CD4-positive, alpha-beta T cell treated with Interleukin-4 for 1 hour (primary cell): ENCODE measurements around the gene S1PR3.
A peak's percentile ranks its signal among the peaks of the same experiment; 100 is the strongest.

ENCODE experiments used
- DNase-seq, 2 donors: peaks; one replicate each; pipeline ENCODE4 v3.0.0-alpha.2; 2020 to 2022

Gene S1PR3

DNA sequence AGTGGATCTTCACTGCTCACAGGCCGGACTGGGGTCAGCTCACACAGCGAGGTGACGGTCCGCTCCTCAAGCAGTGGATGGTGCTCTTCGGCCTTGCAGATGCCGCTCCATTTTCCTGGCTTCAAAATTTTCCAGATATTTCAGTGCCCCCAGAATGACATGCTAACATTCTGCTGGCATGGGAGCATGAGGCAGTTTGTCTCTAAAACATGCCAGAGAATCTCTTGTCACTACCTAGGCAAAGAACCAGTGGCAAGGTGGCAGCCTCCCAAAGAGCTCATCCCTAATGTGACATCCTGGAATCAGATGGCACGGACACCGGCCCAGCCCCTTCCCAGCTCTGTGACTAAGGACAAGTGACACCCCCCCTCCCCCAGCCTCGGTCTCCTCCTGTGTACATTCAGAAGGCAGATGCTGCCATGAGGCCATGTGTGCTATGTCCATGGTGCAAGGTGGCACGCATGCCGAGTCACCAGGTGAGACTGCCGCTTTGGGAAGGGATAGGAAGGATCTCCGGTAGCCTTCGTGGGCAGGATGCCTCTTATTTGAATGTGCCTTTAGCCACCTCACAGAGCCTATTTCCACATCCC, 2.7 kb downstream of the S1PR3 start:
- DNase-seq: no peak

DNA sequence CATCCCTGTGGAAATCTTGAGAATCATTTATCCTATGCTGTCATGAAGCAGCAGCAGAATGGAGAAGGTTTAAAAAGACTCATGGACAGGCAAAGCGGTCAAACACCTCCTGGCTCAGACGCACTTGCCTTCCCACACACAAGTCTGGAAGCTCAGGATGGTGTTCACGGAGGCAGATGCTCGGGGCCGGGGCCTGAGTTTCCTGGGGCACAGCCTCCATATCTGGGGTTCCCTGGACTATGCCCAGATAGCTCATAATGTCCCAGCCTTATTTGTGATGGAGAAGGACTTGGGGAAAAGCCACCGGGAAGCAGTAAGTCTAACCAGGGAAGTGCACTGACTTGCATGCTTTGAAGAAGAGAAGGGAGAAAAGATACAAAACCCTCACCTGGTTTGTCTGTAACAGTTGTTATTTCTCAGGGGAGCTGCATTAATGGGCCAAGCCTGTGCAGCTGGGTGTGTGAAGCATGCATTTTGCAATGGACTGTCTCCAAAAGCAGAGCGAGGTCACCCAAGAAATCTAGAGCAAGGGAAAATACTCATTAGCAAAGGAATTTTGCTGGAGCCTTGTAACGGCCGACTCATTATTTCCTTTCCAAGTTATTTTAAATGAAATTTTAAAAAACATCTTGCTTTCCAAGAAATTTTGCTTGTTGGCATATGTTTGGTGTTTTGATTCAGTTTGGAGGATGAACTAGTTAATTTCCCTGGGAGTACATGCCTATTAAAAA, 3.4 kb downstream of the S1PR3 start:
- DNase-seq: no peak

DNA sequence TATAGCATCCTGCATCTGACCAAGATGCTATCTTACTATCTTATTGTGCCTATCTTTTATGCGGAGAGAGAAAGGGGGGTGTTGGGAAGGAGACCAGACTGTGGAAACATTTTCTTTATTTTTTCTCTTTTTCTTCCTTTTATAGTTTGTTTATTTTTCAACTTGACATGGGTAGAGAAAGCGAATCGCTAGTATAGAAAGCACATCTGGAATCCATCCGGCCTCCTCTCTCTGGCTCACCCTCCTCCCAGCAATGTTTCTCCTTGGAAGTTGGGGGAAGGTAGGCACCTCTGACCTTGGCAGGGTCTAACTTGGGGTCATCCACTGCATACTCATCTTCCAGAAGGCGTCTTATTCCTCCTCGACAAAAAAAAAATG, 3.9 kb downstream of the S1PR3 start:
- DNase-seq: no peak

DNA sequence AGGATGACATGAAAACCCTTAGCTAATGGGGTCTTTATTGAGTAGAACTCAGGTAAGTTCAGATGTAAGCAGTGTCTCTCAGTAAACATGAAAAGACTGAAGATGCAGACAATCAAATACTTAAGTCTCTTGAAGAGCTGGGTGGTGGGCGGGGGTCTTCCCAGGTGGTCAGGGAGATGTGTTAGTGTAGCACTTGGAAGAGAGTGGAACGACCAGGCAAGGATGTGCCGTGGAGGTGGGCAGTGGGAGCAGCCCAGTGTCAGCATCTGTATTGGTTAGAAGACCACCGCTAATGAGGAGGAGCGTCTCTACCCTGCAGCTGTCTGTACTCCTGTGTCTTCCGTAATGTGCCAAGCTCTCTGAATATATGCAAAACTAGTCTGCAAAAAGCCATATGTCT, 4.4 kb downstream of the S1PR3 start:
- no peak for DNase-seq

DNA sequence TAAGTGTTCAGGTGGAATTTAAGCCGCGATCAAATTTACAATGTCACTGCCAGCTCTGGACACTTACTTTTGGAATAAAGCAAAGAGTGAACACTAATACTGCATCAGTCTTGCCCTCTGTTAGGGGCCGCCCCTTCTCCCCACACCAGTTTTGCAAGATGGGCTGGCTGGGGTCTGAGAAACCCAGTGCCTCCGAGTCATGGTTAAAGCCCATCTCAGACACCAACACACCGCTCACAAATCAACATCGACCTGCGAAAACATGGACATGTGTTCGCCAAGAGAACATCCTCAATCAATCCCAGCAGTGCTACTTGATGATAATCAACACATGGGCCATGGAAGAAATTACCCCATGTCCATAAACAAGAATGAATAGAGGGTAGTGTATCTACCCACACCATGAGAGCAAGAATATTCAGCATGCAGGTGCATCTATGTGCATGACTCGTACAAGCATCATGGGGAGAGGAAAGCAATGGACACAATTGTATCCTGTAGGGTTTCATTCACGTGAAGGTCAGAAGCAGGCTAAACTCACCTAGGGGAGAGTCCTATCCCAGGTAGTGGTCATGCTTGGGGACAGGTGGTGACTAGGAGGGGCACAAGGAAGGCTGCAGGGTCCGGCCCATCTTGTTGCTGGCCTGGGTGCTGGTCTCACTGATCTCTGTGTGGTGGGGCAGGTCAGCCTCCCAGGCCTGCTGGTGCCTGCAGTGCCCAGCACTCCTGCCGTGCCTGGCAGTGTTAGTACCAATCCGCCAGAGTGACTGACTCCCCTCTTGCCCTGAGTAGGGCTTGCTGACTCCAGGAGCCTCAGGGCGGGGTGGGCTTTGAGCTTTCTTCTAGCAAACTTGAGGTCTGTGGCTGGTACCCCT, 5.0 kb downstream of the S1PR3 start:
- DNase-seq: no peak

DNA sequence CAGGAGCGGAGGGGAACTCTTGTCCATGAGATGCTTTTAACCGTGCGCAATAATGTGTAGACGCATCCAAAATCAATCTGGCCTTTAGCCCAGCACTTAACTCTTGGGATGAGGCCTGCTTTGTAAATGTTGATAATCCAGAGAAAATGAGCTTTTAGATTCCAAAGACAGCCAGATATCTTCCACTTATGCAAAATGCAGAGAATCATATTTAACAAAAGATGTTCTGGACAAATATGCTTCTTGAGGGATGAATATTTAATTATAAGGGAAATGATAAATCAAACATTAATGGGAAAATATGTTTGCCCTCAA, 5.6 kb downstream of the S1PR3 start:
- DNase-seq: no peak

DNA sequence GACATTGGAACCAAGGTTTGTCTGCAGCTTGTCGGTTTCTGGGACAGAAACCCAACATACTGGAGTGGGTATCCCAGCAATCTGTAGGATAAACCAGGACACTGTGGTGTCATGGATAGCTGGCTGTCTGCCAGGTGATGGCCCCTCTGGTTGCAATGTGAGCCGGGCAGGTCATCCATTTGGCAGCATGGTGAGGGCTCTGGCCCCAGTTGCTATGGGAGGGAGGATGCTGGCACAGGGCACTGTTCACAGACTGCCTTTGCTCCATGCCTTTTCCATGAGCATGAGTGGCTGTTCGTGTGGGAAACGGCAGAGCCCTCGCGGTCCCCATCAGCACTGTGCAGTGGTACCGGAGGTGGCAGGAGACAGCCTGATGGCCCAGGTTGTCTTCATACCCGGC, 6.4 kb downstream of the S1PR3 start:
- no peak for DNase-seq

DNA sequence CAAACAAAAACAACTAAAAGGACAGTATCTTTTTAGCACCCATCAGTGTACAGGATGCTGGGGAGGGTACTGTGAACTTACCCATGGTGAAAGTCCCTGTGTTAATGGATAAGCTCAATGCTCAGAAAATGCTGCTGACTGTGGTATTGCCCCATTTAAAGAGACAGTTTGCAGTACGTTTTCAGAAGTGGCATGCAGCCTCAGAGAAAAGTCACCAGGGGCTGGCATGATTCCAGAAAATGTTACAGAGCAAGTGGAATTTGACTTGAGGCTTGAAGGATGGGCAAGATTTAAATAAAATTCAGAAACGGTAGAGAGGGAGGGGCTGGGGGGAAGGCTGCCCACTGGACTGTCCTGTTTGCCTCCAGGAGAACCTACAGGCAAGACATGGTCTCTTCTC, 7.2 kb downstream of the S1PR3 start:
- DNase-seq: no peak

DNA sequence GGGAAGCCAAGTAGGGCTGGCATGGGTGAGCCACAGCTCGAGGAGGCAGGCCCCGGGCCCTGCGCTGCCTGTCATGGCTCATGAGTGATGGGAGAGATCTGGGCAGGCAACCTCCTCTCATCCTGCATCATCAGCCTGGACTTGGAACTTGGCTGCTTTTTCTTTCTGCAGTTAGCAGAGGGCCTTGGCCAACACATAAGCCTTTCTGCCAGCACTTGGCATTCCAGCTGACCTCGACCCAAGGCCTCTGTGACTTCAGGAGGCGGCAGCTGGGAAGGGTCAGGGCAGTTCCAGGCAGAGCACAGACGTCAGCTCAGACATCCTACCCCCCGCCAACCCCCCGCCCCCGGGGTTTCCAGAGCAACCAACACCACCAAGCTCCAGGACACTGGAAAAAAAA, 7.6 kb downstream of the S1PR3 start:
- no peak for DNase-seq

DNA sequence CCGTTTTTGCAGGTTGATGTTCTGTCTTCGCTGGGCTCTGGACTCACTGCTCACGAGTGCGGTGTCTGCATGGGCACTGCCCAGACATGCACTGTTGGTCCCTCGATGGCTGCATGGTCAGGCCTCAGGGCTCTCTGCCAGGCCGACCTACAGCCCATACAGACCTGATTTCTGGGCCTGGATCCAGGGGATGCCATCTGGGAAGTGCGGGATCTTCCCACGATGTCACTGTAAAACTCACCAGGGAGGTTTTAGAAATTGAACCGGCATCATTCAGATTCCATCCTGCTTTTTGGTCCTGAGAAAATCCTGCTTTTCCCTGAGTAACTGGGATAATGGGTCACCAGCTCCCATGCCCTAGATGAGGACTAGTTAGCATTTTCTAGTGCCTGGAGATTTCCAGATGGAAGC, 9.1 kb downstream of the S1PR3 start:
- DNase-seq: no peak

DNA sequence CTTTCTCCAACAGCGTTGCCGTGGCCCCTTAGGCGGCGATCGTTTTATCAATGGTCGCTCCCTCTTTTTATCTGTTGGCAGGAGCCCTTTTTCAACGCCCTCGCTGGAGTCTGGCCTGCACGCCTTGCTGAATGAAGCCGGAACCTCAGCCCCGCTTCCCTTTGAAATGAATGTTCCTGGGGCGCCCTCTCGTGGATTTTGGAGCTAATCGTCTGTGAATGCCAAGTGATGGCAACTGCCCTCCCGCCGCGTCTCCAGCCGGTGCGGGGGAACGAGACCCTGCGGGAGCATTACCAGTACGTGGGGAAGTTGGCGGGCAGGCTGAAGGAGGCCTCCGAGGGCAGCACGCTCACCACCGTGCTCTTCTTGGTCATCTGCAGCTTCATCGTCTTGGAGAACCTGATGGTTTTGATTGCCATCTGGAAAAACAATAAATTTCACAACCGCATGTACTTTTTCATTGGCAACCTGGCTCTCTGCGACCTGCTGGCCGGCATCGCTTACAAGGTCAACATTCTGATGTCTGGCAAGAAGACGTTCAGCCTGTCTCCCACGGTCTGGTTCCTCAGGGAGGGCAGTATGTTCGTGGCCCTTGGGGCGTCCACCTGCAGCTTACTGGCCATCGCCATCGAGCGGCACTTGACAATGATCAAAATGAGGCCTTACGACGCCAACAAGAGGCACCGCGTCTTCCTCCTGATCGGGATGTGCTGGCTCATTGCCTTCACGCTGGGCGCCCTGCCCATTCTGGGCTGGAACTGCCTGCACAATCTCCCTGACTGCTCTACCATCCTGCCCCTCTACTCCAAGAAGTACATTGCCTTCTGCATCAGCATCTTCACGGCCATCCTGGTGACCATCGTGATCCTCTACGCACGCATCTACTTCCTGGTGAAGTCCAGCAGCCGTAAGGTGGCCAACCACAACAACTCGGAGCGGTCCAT, 10.0 kb downstream of the S1PR3 start:
- DNase-seq: peak; percentile 65 to 75

DNA sequence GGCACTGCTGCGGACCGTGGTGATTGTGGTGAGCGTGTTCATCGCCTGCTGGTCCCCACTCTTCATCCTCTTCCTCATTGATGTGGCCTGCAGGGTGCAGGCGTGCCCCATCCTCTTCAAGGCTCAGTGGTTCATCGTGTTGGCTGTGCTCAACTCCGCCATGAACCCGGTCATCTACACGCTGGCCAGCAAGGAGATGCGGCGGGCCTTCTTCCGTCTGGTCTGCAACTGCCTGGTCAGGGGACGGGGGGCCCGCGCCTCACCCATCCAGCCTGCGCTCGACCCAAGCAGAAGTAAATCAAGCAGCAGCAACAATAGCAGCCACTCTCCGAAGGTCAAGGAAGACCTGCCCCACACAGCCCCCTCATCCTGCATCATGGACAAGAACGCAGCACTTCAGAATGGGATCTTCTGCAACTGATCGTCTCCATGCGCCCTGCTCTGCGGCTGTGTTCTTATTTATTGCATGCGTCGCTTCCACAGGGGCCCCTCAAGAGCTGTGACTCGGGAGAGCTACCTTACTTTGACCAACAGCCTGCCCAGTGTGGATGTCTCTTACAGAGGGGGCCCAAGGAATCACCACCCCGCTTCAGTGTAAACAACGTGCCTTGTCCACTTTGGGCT, 10.8 kb downstream of the S1PR3 start:
- DNase-seq: no peak

DNA sequence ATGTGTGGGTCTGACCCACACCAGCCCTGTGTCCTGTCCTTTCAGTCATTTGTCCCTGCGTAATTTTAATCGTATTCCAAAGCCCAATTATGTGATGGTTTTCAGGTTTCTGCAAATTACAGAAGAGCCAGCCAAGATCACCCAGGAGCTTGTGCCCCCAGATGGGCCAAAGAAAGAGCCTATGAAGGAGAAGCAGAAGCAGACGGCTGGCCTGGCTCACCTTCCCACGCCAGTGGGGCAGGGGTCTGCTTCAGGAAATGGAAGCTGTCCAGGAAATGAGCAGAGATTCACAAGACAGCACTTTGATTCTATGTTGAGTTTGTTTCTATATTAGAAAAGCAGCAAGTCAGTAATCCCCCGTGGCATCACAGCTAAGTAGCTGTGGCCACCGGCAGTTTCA, 11.7 kb downstream of the S1PR3 start:
- DNase-seq: no peak

DNA sequence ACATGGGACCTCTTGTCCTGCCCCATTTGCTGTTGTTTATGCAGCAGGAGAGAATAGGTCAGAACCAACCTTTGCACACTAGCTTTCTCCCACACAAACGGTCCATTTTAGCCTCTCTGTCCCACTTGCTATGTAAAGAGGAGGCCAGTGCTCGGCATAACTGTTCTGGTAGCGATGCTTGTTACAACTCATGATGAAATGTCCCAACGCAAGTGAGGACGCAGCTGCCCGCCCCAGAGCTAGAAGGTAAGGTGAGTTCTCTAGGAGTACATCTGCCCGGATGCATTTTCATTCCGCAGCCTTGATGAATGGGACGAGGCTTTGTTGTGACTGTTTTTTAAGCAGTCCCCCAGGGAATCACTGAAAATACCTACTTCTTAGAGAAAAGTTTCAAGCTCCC, 14.1 kb downstream of the S1PR3 start:
- DNase-seq: no peak

DNA sequence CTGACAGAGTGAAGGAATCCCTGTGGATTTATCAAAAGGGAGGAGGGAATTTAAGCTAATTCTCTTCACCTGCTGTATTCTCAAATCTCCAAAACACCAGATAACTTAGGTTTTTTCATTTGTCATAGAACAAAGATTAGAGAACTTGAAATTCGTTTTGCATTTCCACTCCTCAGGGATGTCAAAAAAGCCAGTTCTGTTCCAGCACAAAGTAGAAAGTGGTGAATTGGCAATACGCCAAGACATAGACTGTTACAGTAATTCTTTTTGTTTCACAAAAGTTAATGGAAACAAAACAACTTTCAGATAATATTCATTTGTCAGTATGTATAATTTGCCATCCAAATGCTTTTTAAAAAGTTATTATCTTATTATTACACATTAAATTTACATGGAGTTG, 15.0 kb downstream of the S1PR3 start:
- DNase-seq: no peak

DNA sequence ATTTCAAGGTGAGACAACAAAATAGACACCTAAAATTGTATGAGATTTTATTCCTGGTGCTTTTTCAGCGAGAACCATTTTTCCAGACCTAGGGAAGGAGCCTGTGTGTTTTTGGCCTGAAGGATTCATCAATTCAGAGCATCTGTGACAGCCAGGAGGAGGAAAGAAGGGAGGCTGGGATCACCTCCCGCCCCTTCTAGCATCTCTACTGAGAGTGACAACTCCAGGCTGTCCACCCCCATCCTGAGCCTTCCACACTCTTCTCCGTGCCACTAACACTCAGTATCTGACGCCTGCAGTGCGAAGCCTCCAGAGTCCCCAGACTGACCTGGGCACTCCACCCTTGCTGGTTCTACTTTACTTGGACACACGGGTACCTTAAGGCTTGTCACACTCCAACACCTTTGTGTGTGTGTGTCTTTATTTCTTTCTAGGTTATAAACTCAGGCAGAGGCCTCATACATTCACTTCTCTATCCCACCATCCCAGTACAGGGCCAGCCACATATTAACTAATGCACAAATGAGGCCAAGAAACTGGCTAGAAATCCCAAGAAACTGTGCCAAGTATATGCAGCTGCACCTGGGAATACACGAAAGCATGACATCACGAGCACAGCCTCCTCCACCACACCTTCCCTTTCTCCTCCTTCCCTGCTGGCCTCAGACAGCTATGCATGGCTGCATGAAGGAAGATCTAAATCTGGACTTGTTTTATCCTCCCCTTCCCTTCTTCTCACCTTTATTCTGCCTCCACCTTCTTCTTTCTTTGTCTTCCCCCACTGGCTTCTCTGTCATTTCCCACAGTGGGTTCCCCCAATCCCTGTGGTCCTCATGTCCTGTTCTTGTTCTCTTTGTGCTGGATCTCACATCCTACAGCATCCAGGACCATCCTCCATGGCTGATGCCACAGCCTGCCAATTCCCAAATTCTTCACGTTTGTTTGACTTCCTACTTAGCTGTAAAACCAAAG, 16.0 kb downstream of the S1PR3 start:
- DNase-seq: no peak

DNA sequence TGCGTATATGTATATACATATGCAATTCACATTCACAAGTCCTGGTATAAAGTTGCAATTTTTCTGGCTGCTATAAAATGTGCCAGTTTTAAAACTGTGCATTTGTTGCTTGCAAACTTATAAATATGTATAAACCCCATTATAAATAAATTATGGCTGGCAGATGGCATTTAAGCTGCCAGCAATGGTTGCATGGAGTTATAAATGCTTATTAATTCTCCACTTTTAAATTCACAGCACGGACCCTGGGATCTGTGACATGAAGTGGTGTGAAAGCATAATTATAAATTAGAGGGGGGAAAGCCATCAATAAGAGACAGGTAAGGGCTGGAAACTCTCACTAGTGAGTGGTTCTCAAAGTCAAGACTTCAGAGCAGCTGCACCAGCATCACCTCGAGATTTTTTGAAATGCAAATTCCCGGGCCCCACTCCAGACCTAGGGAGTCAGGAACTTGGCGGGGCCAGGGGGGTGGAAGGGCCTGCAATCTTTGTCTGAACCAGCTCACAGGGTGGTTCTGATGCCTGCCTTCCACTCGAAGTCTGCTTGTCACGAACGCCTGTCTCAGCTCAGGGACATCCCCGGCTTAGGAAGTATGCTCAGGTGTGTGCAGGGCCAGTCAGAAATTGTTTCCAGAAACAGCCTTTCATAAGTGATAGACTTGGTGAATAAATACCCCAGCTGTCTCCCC, 16.9 kb downstream of the S1PR3 start:
- DNase-seq: no peak

DNA sequence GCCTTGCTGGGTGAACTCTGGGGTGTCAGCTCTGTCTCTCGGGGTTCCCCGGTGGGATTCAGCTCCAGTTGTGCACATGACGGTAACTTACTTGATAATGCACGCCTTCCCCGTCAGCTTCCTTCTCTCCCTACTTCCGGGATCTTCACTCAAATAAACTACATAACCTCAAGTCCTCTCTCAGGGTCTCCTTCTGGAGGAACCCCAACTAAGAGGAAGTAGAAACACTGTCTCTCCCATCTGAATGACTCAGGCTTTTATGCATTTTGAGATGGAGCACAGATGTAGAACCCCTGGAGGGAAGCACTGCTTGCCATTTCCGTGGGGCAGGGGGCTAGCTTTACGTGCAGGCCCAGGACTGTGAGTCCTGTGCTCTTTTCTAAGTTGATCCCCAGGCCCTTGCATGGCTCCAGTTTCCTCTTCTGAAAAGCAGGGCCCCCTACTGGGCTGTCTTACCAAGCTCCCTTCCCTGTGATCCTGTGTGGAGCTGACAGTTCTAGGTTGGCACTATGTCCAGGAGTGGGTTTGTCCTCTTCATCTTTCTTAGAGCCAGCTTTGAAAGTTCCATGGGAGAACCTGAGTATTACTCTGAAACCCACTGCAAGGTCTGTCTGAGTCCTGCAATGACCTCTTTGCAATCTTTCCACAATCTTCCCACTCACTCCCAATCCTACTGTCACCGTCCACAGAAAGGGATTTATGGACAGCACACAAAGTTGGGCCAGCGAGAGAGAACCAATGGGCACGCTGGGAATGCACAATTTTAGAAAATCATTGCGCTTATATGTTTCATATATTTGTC, 17.7 kb downstream of the S1PR3 start:
- DNase-seq: no peak

DNA sequence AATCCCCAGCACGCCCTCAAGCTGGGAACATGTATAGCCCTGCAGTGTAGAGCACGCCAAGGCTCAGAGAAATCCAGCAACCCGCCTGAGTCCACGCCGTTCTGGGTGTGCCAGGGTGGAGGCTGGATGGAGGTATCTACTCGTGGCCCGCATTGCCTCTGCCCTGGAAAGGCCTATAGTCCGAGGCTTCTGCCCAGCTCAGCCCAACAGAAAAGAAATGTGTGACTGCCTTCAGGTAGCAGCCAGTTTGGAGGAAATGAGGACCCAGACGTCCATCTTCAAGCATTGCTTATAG, 18.2 kb downstream of the S1PR3 start:
- DNase-seq: no peak

DNA sequence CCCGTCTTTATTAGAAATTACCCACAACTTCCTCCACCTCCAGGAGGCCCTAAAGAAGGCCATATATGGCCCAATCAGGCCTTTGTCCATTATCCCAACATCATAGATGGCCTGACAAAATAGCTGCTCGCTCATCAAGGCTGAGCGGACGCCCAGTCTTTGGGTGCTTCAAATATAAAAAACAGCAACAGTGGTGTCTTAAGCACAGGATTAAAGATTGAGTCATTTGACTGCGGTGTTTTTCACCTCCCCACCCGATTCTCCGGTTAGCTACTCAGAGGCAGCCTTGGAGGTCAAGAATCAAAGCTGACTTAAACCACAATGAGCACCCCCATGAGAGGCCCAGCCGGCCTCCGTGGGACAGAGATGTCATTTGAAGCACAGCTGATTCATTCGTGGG, 18.8 kb downstream of the S1PR3 start:
- DNase-seq: no peak
